GM23248 (cell line): ENCODE measurements around the gene GABRG3.

Experiments
- EZH2 ChIP-seq: fragments of 200-600 bp; sonication (generic); IDR thresholded peaks from 2 replicates; pipeline ENCODE4 v1.6.1; 2018; ENCODE audit warnings: antibody characterized with exemption, mild to moderate bottlenecking; ENCODE audit not compliant: insufficient read depth, poor library complexity, severe bottlenecking
- EZH2phosphoT487 ChIP-seq: fragments of 200-600 bp; sonication (generic); IDR thresholded peaks from 2 replicates; pipeline ENCODE4 v1.6.1; 2018; ENCODE audit warnings: antibody characterized with exemption, moderate library complexity, mild to moderate bottlenecking, low read depth; ENCODE audit not compliant: insufficient read depth

GRCh38 chr15:27089233-27089586 lies 118.2 kb downstream of the GABRG3 start:
- TF ChIP-seq EZH2: no peak
- no peak for TF ChIP-seq EZH2phosphoT487
